K562 (cell line): Measurements from ENCODE around the gene TBPL2. TPM values are rescaled to one million over a fixed set of nuclear protein-coding genes. Genes with fewer than 3 reads are reported as not detected.

ENCODE experiments used
- CEBPZ ChIP-seq: fragments of 150-350 bp; IDR thresholded peaks from 2 replicates; pipeline ENCODE4 v1.6.1; 2014; ENCODE audit warnings: low read depth, mild to moderate bottlenecking, low read length, borderline replicate concordance
- MAFF ChIP-seq: IDR thresholded peaks from 2 replicates; pipeline ENCODE4 v1.6.1; 2012; ENCODE audit warnings: low read length, improper control_type of control experiment
- NFIX ChIP-seq: fragments of 250-450 bp; sonication (Bioruptor Pico); IDR thresholded peaks from 2 replicates; pipeline ENCODE4 v1.4.0; 2020; ENCODE audit warnings: low read depth, mild to moderate bottlenecking, moderate library complexity
- STAT5B ChIP-seq: fragments of 250-450 bp; sonication (Bioruptor Pico); IDR thresholded peaks from 2 replicates; pipeline ENCODE4 v1.8.0; 2021; ENCODE audit warnings: mild to moderate bottlenecking, inconsistent platforms
- ZNF274 ChIP-seq: IDR thresholded peaks from 2 replicates; pipeline ENCODE4 v1.6.1; 2011; ENCODE audit warnings: low read depth, mild to moderate bottlenecking, low read length, moderate library complexity, borderline replicate concordance
- polyA plus RNA-seq, 8 experiments: library from polyadenylated mRNA; depleted of rRNA in 4 of 8; stranded (reverse) in 5 of 8; unstranded in 3 of 8; fragments of >200 nt; fragmentation: Nextera tagmentation in 2 of 8; fragmentation: Illumina TruSeq in 1 of 8; extraction: Ambion mirVana in 2 of 8; extraction: Trizol in 1 of 8; gene quantifications; 2 replicates each; pipeline versions ENCODE4 v1.2.1 to v1.2.3, GENCODE V29; 2011 to 2014; ENCODE audit warnings: inconsistent platforms in 1 of 8, missing spikeins in 1 of 8
- small RNA-seq: library from RNA; depleted of rRNA; stranded (forward); fragments of <200 nt; gene quantifications from one replicate; pipeline ENCODE3, GENCODE V24; 2014
- total RNA-seq, 7 experiments: library from RNA; depleted of rRNA in 6 of 7; stranded (reverse); fragments of >200 nt in 6 of 7; fragmentation: Illumina TruSeq in 2 of 7; extraction: Trizol in 2 of 7; gene quantifications; 2 replicates each; pipeline versions ENCODE4 v1.2.1 to v1.2.3, GENCODE V29; 2011 to 2021; ENCODE audit warnings: low replicate concordance in 1 of 7

Gene TBPL2
- total and polyA plus RNA-seq, 9 of the 15 experiments (the other 6 are each of a cell fraction or from before 2014, with no cell fraction given), result not detected

- TF ChIP-seq CEBPZ (no peak), NFIX (CRISPR knock-in tag) (no peak), MAFF (no peak), ZNF274 (no peak), STAT5B (CRISPR knock-in tag) (no peak)
Observed at GRCh38 chr14:55366271-55366670, 74.1 kb downstream of the TBPL2 start (continued).

Small RNAs within 50 kb of the gene (small RNA-seq; reads per million reads assigned to genes)
- not detected for gene AL356801.1

Other genes starting within 250 kb of the TBPL2 start
- gene DLGAP5, start 249.0 kb downstream of the TBPL2 start, total RNA-seq (2014; rRNA removed), result 33.2 and 39.1 TPM in 2 replicates
- 80.0 and 91.7 TPM in 2 replicates for gene DLGAP5, start 249.0 kb downstream of the TBPL2 start, total RNA-seq (2014; rRNA removed; fragmentation: Illumina TruSeq; extraction: Trizol)
- 69.4 and 74.0 TPM in 2 replicates for gene DLGAP5, start 249.0 kb downstream of the TBPL2 start, total RNA-seq (2015; rRNA removed; fragmentation: Illumina TruSeq; extraction: Trizol)
- gene DLGAP5, start 249.0 kb downstream of the TBPL2 start, total RNA-seq (2021), result 55.7 and 56.0 TPM in 2 replicates
- 39.2 and 59.9 TPM in 2 replicates for gene DLGAP5, start 249.0 kb downstream of the TBPL2 start, polyA plus RNA-seq (2011; rRNA removed)
- gene DLGAP5, start 249.0 kb downstream of the TBPL2 start, polyA plus RNA-seq (2014; fragmentation: Illumina TruSeq; extraction: Trizol), result 64.7 and 71.5 TPM in 2 replicates
- 10 to 100 TPM; 49.6 to 72.4 TPM for gene DLGAP5, start 249.0 kb downstream of the TBPL2 start, polyA plus RNA-seq (2014; fragmentation: Nextera tagmentation; extraction: Ambion mirVana)
- gene DLGAP5, start 249.0 kb downstream of the TBPL2 start, polyA plus RNA-seq (2014; rRNA removed), result 38.3 and 42.1 TPM in 2 replicates
- 14.0 and 15.1 TPM in 2 replicates for gene FBXO34, start 169.2 kb downstream of the TBPL2 start, total RNA-seq (2014; rRNA removed)
- 19.0 and 21.2 TPM in 2 replicates for gene FBXO34, start 169.2 kb downstream of the TBPL2 start, total RNA-seq (2014; rRNA removed; fragmentation: Illumina TruSeq; extraction: Trizol)
- gene FBXO34, start 169.2 kb downstream of the TBPL2 start, total RNA-seq (2015; rRNA removed; fragmentation: Illumina TruSeq; extraction: Trizol), result 17.1 and 18.0 TPM in 2 replicates
- gene FBXO34, start 169.2 kb downstream of the TBPL2 start, total RNA-seq (2021), result 16.5 and 16.9 TPM in 2 replicates
- gene FBXO34, start 169.2 kb downstream of the TBPL2 start, polyA plus RNA-seq (2011; rRNA removed), result 20.4 and 24.9 TPM in 2 replicates
- 13.3 and 16.2 TPM in 2 replicates for gene FBXO34, start 169.2 kb downstream of the TBPL2 start, polyA plus RNA-seq (2014; fragmentation: Illumina TruSeq; extraction: Trizol)
- gene FBXO34, start 169.2 kb downstream of the TBPL2 start, polyA plus RNA-seq (2014; fragmentation: Nextera tagmentation; extraction: Ambion mirVana), result 10 to 100 TPM in 1 of 2 experiments, 1 to 10 TPM in 1; 6.3 to 10.8 TPM
- 15.3 and 15.9 TPM in 2 replicates for gene FBXO34, start 169.2 kb downstream of the TBPL2 start, polyA plus RNA-seq (2014; rRNA removed)
- 2.8 and 3.8 TPM in 2 replicates for gene ATG14, start 28.8 kb downstream of the TBPL2 start, total RNA-seq (2014; rRNA removed)
- gene ATG14, start 28.8 kb downstream of the TBPL2 start, total RNA-seq (2014; rRNA removed; fragmentation: Illumina TruSeq; extraction: Trizol), result 3.5 and 4.4 TPM in 2 replicates
- 3.7 and 3.8 TPM in 2 replicates for gene ATG14, start 28.8 kb downstream of the TBPL2 start, total RNA-seq (2015; rRNA removed; fragmentation: Illumina TruSeq; extraction: Trizol)
- gene ATG14, start 28.8 kb downstream of the TBPL2 start, total RNA-seq (2021), result 2.6 and 3.4 TPM in 2 replicates
- gene ATG14, start 28.8 kb downstream of the TBPL2 start, polyA plus RNA-seq (2011; rRNA removed), result 3.1 and 4.1 TPM in 2 replicates
- gene ATG14, start 28.8 kb downstream of the TBPL2 start, polyA plus RNA-seq (2014; fragmentation: Illumina TruSeq; extraction: Trizol), result 3.1 and 3.6 TPM in 2 replicates
- gene ATG14, start 28.8 kb downstream of the TBPL2 start, polyA plus RNA-seq (2014; fragmentation: Nextera tagmentation; extraction: Ambion mirVana), result under 1 TPM; 0.55 to 0.99 TPM
- 2.6 and 4.2 TPM in 2 replicates for gene ATG14, start 28.8 kb downstream of the TBPL2 start, polyA plus RNA-seq (2014; rRNA removed)
- 51.1 and 57.5 TPM in 2 replicates for gene KTN1, start 139.6 kb upstream of the TBPL2 start, total RNA-seq (2014; rRNA removed)
- gene KTN1, start 139.6 kb upstream of the TBPL2 start, total RNA-seq (2014; rRNA removed; fragmentation: Illumina TruSeq; extraction: Trizol), result 120 and 134 TPM in 2 replicates
- gene KTN1, start 139.6 kb upstream of the TBPL2 start, total RNA-seq (2015; rRNA removed; fragmentation: Illumina TruSeq; extraction: Trizol), result 99.6 and 109 TPM in 2 replicates
- gene KTN1, start 139.6 kb upstream of the TBPL2 start, total RNA-seq (2021), result 57.5 and 63.6 TPM in 2 replicates
- 44.8 and 67.4 TPM in 2 replicates for gene KTN1, start 139.6 kb upstream of the TBPL2 start, polyA plus RNA-seq (2011; rRNA removed)
- gene KTN1, start 139.6 kb upstream of the TBPL2 start, polyA plus RNA-seq (2014; fragmentation: Illumina TruSeq; extraction: Trizol), result 74.2 and 80.2 TPM in 2 replicates
- 10 to 100 TPM; 34.8 to 41.6 TPM for gene KTN1, start 139.6 kb upstream of the TBPL2 start, polyA plus RNA-seq (2014; fragmentation: Nextera tagmentation; extraction: Ambion mirVana)
- gene KTN1, start 139.6 kb upstream of the TBPL2 start, polyA plus RNA-seq (2014; rRNA removed), result 45.3 and 58.4 TPM in 2 replicates